Activated naive CD8-positive, alpha-beta T cell (primary cell): Measurements from ENCODE around the gene KRT5.

ENCODE experiments used
- H3K27ac Mint-ChIP-seq: one replicate; pipeline ENCODE4 v1.8.0; 2021; ENCODE audit warnings: mixed read lengths
- H3K27me3 Mint-ChIP-seq: one replicate; pipeline ENCODE4 v1.8.0; 2021; ENCODE audit warnings: mixed read lengths
- H3K36me3 Mint-ChIP-seq: one replicate; pipeline ENCODE4 v1.8.0; 2021; ENCODE audit warnings: mixed read lengths
- H3K4me1 Mint-ChIP-seq: one replicate; pipeline ENCODE4 v1.8.0; 2021; ENCODE audit warnings: low read depth, mixed read lengths
- H3K4me3 Mint-ChIP-seq: one replicate; pipeline ENCODE4 v1.8.0; 2021; ENCODE audit warnings: mild to moderate bottlenecking, mixed read lengths
- H3K9me3 Mint-ChIP-seq: one replicate; pipeline ENCODE4 v1.8.0; 2021; ENCODE audit warnings: low read depth, mixed read lengths

KRT5 gene

DNA sequence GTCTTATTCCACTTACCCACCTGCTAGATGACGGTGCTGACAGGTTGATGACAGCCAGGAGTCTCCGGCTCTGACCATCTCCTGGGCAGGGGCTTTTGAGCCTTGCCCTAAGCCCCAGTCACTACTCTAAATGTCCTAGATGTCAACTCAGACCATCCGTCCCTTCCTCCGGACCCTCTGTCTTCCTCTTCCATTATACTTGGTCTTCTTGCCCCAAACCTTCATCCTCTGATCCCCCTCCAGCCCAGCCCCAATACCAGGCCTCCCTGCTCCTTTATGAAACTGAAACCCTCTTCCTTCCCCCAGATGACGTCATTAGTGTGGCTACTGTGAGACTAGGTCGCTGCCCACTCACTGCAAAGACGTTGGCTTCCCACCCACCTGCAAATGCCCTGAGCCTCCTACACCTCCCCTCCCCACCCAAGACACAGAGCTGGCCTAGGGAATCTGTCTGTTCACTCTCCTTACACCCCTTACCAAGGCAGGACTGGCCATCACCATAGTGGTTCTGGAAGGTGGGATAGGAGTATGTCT is 22.7 kb upstream of the KRT5 start:
- Mint-ChIP-seq H3K27me3 (no peaks in the 10 kb centered on the region), H3K4me3 (no peak overlapping the region), H3K36me3 (no peaks in the 10 kb centered on the region), H3K9me3 (no peaks in the 10 kb centered on the region), H3K4me1 (no peaks in the 10 kb centered on the region), H3K27ac (no peak overlapping the region)

DNA sequence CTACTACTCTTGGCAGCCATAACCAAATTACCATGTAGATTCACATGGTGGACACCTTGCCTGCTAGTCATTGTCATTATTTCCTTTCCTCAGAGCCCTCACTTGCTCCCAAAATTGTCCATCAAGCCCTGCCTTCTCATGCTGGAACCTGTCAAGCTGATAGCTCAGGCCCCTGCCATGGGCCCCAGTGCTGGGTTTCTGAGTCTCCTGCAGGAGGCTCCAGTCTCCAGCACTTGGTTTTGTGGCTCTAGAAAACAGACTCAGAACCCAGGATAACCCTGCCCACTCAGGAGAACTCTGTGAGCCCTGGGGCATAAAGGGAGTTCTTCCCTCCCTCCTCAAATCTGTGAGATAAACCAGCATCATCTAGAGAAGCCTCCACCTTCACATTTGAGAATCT is 22.0 kb upstream of the KRT5 start:
- no peak overlapping the region for H3K4me3 Mint-ChIP-seq
- no peaks in the 10 kb centered on the region for H3K9me3 Mint-ChIP-seq
- H3K27ac Mint-ChIP-seq: no peak overlapping the region
- no peaks in the 10 kb centered on the region for H3K27me3 Mint-ChIP-seq
- no peaks in the 10 kb centered on the region for H3K4me1 Mint-ChIP-seq
- no peaks in the 10 kb centered on the region for H3K36me3 Mint-ChIP-seq

DNA sequence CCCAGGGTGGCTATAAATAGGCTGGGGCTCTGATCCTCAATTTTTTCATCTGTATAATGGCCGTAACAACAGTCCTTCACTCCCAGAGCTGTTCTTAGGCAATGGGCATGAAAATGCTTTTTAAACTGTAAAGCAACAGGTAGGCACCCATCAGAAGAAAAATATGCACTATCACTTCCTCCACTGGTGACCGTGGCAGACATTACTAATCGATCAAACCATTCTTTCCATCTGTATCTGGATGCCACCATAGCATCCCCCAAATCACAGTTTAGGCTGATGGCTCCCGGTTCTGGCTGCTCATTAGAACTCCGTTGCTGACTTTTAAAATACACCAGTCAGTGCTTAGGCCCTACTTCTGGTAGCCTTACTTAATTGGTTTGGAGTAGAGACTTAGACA is 21.5 kb upstream of the KRT5 start:
- Mint-ChIP-seq H3K27ac (no peak overlapping the region), H3K9me3 (no peaks in the 10 kb centered on the region), H3K36me3 (no peaks in the 10 kb centered on the region), H3K27me3 (no peaks in the 10 kb centered on the region), H3K4me1 (no peaks in the 10 kb centered on the region), H3K4me3 (no peak overlapping the region)

DNA sequence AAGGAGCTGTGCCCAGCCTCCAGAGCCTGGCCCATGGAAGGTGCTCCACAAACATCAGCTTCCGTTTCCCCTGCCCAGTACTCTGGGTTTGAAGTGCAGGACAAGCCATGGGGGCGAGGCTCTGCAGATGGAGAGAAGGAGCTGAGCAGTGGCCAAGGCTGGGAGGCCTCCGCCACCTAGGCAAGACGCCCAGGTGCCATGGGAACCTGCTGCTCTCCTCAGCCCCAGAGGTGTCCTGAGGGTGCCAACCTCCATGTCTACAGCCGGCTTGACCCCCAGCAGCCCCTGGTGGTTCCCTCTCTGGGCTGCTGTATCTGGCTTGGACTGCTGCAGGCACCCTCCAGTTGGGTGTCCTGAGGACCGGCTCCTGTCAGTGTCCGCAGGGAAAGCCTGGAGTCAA is 20.3 kb upstream of the KRT5 start:
- Mint-ChIP-seq H3K36me3 (no peaks in the 10 kb centered on the region), H3K4me1 (no peaks in the 10 kb centered on the region), H3K4me3 (no peak overlapping the region), H3K27ac (no peak overlapping the region), H3K27me3 (no peaks in the 10 kb centered on the region), H3K9me3 (no peaks in the 10 kb centered on the region)

DNA sequence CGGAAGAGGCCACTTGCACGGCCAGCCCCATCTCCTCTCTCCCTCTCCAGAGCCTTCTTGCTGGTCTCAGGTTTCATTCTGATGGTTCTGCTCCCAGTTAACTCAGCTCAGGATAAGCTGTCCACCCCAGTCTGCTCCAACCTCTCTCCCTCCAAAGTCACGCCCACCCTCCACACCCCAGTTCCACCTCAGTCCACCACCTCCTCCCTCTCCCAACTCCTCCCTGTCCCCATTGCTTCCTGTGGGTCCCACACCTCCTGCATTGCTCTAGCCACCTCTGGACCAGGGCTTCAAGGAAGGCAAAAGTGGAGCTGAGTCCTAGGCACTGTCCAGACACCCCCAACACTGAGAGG is 19.6 kb upstream of the KRT5 start:
- Mint-ChIP-seq H3K9me3 (no peaks in the 10 kb centered on the region), H3K4me1 (no peaks in the 10 kb centered on the region), H3K27ac (no peak overlapping the region), H3K4me3 (no peak overlapping the region), H3K27me3 (no peaks in the 10 kb centered on the region), H3K36me3 (no peaks in the 10 kb centered on the region)

DNA sequence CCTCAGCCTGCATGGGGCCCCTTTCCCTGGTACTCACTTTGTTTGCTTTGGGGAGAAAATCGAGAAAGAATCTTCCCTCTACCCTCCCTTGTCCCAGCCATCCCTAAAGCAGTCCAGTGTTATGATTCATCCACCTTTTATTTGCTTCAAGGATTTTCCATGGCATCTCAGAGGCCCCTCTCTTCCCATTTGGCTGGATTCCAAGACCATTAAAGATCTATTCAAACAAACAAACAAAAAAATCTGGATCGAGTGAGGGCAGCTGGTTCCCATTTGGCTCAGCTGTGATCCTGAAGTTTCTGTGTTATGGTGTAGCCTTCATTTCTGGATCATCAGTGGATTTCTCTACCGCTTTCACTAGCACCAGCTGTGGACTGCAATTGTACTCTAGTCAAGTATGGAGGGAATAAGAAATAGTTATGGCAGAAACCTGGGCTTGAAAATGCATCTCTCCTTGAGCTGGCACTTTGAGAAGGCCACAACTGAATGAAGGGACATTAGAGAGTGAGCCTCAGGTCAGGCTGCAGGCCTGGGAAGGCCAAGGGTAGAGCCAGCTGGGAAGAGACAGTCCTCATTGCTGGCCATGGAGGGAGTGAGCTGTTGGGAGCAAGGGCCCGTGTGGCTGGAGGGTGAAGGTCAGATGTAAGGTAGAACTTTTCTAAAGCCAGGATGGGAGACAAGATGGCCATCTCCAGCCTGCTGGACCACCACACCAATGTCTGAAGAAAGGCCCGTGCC is 19.1 kb upstream of the KRT5 start:
- Mint-ChIP-seq H3K27ac (no peak overlapping the region), H3K27me3 (no peaks in the 10 kb centered on the region), H3K36me3 (no peaks in the 10 kb centered on the region), H3K9me3 (no peaks in the 10 kb centered on the region), H3K4me1 (no peaks in the 10 kb centered on the region), H3K4me3 (no peak overlapping the region)

DNA sequence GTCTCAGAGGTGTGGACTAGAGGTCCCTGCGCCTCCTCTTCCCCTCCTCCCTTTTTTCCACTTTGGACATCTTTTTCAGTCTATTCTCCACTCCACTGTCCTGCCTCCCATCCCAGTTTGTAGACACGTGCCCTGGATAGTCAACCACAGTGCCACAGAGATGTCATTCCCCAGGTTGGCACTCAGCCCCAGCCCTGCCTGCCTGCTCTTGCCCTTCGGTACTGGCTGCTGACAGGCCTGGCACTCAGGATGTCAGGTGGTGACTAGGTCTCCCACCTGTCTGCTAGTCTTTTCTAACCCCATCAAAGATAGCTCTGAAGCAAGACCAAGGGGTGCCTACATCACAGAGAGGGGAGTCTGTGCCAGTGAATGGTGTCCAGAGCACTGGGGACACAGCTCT is 16.9 kb upstream of the KRT5 start:
- no peak overlapping the region for H3K4me3 Mint-ChIP-seq
- H3K27ac Mint-ChIP-seq: no peak overlapping the region
- H3K4me1 Mint-ChIP-seq: no peaks in the 10 kb centered on the region
- H3K36me3 Mint-ChIP-seq: no peaks in the 10 kb centered on the region
- no peaks in the 10 kb centered on the region for H3K27me3 Mint-ChIP-seq
- no peaks in the 10 kb centered on the region for H3K9me3 Mint-ChIP-seq

DNA sequence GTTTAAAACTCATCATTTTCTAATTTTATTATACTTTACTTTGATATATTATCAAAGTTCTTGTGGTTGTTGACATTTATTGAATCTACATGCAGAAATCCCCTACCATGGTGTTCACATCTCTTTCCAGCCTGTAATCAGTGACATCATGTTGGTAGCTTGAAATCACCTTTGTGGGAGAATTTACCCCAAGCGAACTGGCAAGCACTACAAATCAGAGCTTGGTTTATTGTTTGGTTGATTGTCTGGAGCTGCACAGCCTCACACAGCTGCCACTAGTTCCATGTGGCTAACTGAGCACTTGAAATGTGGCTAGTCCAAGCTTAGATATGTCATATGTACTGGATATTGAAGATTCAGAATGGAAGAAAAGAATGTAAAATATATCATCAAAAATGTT is 15.4 kb upstream of the KRT5 start:
- H3K4me3 Mint-ChIP-seq: no peak overlapping the region
- H3K27me3 Mint-ChIP-seq: no peaks in the 10 kb centered on the region
- no peaks in the 10 kb centered on the region for H3K36me3 Mint-ChIP-seq
- H3K9me3 Mint-ChIP-seq: no peaks in the 10 kb centered on the region
- no peaks in the 10 kb centered on the region for H3K4me1 Mint-ChIP-seq
- H3K27ac Mint-ChIP-seq: no peak overlapping the region

DNA sequence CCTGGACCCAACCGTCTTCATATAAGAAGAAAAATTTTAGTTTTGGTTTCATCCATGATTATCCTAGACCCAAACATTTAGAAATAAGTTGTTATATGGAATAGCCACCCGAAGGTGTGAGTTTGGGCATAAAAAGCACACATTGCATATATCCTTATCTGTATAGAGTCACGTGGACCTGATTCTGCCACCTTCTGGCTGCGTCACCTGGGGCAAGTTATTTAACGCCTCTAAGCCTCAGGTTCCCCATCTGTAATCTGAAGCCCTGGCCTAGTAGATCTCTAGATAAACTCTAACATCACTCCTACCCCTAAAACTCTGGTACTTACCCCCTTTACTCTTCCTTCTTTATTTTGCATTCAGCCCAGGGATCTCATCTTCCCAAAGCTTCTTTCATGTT is 14.3 kb upstream of the KRT5 start:
- Mint-ChIP-seq H3K27me3 (no peaks in the 10 kb centered on the region), H3K9me3 (no peaks in the 10 kb centered on the region), H3K4me1 (no peaks in the 10 kb centered on the region), H3K27ac (no peak overlapping the region), H3K36me3 (no peaks in the 10 kb centered on the region), H3K4me3 (no peak overlapping the region)

DNA sequence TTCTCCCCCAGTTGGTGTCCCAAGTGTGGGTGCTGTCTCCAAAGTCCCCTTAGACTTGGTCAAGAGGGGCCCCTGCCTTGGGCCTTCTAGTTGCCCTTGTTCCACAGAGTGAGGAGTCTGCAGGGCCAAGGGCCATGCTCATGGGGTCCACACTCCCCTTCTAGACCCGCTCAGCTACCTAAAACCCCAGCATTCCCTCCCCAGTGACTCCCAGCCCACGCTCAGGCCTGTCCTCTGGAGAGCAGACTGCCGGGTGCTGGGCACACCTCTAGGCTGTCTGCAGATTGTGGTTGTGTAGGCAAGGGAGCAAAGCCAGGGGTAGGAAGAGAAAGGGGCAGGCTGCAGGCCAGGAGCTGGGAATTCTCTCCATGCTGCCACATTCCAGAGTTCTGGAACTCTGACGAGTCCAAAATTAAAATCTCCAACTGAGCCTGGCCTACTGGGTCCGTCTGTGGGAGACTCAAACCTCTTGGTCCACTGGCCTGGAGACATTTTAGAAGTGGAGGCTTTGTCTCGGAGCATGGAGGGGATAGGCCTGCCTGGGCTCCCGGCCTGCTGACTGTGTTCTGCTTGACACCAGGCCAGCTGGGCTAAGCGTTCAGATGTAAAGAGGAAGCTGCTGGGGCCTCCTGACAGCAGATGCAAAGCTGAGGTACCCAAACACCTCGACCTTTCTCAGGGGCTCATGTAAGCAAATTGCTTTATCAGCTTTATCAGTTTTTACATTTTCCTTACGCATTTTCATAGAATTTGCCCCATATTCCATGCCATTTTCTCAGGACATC is 13.7 kb upstream of the KRT5 start:
- Mint-ChIP-seq H3K4me1 (no peaks in the 10 kb centered on the region), H3K27me3 (no peaks in the 10 kb centered on the region), H3K36me3 (no peaks in the 10 kb centered on the region), H3K9me3 (no peaks in the 10 kb centered on the region), H3K4me3 (no peak overlapping the region), H3K27ac (no peak overlapping the region)

DNA sequence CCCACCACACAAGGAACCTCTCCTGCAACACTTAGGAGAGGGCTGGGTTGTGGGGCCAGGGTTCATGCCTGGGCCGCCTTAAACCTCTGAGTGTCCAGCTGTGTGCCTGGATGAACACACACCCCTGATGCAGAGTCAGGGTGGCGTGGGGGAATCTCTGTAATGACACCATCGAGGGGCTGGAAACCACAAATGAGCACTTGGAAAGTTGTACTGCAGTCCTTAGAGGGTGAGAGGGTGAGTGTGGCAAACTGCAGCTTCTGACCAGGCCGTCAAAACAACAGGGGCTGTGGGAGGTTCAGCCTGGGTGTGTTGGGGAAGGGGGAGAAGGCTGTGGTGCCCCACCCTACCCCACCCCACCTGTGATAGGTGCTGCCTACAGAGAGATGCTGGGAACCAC is 12.4 kb upstream of the KRT5 start:
- no peaks in the 10 kb centered on the region for H3K9me3 Mint-ChIP-seq
- H3K27ac Mint-ChIP-seq: no peak overlapping the region
- H3K27me3 Mint-ChIP-seq: no peaks in the 10 kb centered on the region
- H3K4me3 Mint-ChIP-seq: no peak overlapping the region
- H3K4me1 Mint-ChIP-seq: no peaks in the 10 kb centered on the region
- no peaks in the 10 kb centered on the region for H3K36me3 Mint-ChIP-seq

DNA sequence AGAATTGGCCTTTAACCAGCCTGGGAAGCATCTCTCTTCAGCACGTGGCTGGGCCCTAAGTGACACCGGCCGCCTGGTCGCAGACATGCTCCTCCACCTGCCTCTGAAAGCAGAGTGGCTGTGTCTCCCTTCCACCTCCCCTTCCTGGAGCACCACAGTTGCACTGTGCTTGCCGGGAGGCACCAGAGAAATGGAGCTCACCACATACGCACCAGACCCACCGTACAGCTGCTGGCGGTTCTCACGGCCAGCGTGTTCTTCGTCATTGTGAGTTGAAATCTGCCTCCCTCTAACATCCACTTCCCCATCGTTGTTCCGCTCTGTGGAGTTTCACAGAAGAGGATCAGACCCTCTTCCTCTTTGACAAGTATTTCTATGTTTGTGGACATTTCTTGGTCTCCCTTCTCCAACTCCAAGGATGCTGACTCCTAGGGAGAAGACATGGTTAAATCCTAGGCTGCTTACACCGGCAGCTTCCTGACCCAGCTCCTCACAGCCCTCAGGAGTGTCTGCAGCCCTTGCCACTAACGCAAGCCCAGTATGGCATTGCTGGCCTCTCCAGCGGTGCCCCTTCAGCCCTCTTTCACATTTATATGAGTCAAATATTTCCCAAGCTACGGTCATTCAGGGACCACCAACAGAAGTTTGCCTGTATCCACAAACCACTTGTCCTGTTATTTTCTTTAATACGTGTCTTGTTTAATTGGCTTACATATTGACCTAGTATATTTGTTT is 11.5 kb upstream of the KRT5 start:
- Mint-ChIP-seq H3K9me3 (no peaks in the 10 kb centered on the region), H3K4me3 (no peak overlapping the region), H3K36me3 (no peaks in the 10 kb centered on the region), H3K27ac (no peak overlapping the region), H3K27me3 (no peaks in the 10 kb centered on the region), H3K4me1 (no peaks in the 10 kb centered on the region)

DNA sequence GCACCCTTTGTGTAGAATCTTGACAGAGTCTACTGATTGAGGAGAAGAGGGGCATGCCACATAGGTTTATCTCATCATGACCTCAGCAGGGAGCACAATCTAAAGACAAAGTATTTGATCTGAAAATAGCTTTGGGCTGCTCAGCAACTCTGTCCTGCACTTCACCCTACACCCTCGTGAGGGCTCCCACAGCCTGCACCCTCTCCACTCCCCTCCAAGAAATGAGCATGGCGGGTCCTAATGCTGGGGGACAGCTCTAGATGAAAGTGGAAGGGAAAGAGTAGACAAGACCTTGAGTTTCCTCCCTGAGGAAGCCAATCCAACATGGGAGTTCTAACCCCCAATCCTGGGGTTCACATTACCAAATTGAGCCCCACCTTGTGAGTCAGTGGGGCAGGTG is 10.7 kb upstream of the KRT5 start:
- H3K27me3 Mint-ChIP-seq: no peaks in the 10 kb centered on the region
- no peaks in the 10 kb centered on the region for H3K4me1 Mint-ChIP-seq
- no peaks in the 10 kb centered on the region for H3K9me3 Mint-ChIP-seq
- H3K4me3 Mint-ChIP-seq: no peak overlapping the region
- no peak overlapping the region for H3K27ac Mint-ChIP-seq
- no peaks in the 10 kb centered on the region for H3K36me3 Mint-ChIP-seq

DNA sequence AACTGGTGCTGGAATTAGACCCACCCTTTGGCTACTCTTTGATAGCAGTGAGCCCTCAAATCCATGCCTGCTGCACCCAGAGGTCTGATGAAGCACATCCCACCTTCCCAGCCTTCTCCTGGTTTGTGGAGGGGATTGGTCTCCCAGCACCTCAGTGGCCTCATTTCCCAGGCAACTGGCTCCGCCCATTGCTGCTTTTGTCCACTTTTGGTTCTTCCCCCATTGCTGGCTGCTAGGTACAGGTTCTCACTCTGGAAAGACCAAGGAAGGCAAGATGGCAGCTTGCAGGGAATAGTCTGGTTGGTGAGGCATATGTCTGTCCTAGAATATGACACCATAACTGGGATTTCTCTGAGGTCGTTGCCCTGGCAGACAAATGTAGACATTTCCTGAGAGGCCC is 10.2 kb upstream of the KRT5 start:
- Mint-ChIP-seq H3K4me3 (no peak overlapping the region), H3K9me3 (no peaks in the 10 kb centered on the region), H3K27ac (no peak overlapping the region), H3K4me1 (no peaks in the 10 kb centered on the region), H3K36me3 (no peaks in the 10 kb centered on the region), H3K27me3 (no peaks in the 10 kb centered on the region)

DNA sequence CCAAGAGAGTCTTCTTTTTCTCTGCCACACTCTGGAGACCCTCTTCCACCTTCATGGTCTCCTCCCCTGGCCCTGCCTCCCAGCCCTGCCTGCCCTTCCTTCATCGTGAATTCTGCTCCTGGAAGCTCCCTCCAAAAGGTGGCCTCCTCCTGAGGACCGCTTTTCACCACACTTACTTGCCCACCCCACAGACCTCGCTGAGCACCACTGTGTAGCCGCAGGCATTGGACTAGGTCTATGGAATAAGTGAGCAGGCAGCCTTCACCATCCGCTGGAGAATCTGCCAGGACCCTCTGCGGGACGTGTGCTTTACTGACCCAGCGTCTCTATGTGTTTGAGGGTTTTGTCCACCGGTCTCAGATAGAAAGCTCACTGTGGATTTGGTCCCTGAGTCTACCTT is 9.7 kb upstream of the KRT5 start:
- Mint-ChIP-seq H3K4me1 (no peaks in the 10 kb centered on the region), H3K9me3 (no peaks in the 10 kb centered on the region), H3K27ac (no peak overlapping the region)

More for the DNA sequence above, 9.7 kb upstream of the KRT5 start:
- no peaks in the 10 kb centered on the region for H3K36me3 Mint-ChIP-seq
- no peaks in the 10 kb centered on the region for H3K27me3 Mint-ChIP-seq
- no peak overlapping the region for H3K4me3 Mint-ChIP-seq
